GM12878 (cell line): Measurements from ENCODE around the gene ASAP2. TPM values are rescaled to one million over a fixed set of nuclear protein-coding genes. Genes with fewer than 3 reads are reported as not detected.

Experiments used
- ATAC-seq: fragments of 200-7000 bp; cut with Tn5 transposase; 3 replicates; pipeline ENCODE4 v1.9.1; 2020; ENCODE audit warnings: mild to moderate bottlenecking, moderate library complexity
- BruUV-seq: library from RNA; stranded (reverse); fragments of 400-500 nt; replicated peaks from 2 replicates; lab custom pipeline; 2021; lab: Mats Ljungman, UMichigan
- CTCF ChIA-PET: fragments of 300-600 bp; sonication (Branson Sonifier 250); formaldehyde crosslinking; extraction: SDS; loops from one replicate; lab custom pipeline; 2021; ENCODE audit warnings: inconsistent platforms; lab: Yijun Ruan, JAX
- POLR2A ChIA-PET: fragments of 350-600 bp; formaldehyde crosslinking; extraction: SDS; loops from one replicate; lab custom pipeline; 2021; ENCODE audit warnings: inconsistent platforms; lab: Charles Lee
- RAD21 ChIA-PET: fragments of 300-600 bp; sonication (Branson Sonifier 250); formaldehyde crosslinking; loops from one replicate; lab custom pipeline; 2023; ENCODE audit warnings: antibody characterized with exemption; ENCODE audit not compliant: unreplicated experiment; lab: Charles Lee
- SMC1A ChIA-PET: fragments of 300-600 bp; sonication (Branson Sonifier 250); formaldehyde crosslinking; loops from one replicate; lab custom pipeline; 2023; ENCODE audit not compliant: unreplicated experiment, uncharacterized antibody; lab: Charles Lee
- DNase-seq: peaks from one replicate; pipeline ENCODE4 v3.0.0-alpha.2; 2011; ENCODE audit warnings: low read depth, low spot score
- FAIRE-seq: peaks from 3 replicates; lab custom pipeline; 2011; peaks lifted over from hg19 to GRCh38; lab: Jason Lieb, UNC
- H2AFZ ChIP-seq: 2 replicates; pipeline ENCODE4 v1.6.0; 2011; ENCODE audit warnings: low read depth, low read length, control low read depth; ENCODE audit not compliant: control insufficient read depth
- H3K27ac ChIP-seq: 2 replicates; pipeline ENCODE4 v1.5.1; 2011; ENCODE audit warnings: control low read depth; ENCODE audit not compliant: control insufficient read depth, insufficient read depth
- H3K27me3 ChIP-seq, 2 experiments: replicated peaks in 1 of 2; 2 replicates each; pipeline versions ENCODE4 v1.6.0 to v1.6.1; 2011; ENCODE audit warnings: low read length in 1 of 2; ENCODE audit not compliant: control insufficient read depth in 2 of 2, insufficient read depth in 2 of 2
- H3K36me3 ChIP-seq, 2 experiments: 2 replicates each; pipeline ENCODE4 v1.5.1; 2011; ENCODE audit warnings: low read length in 1 of 2; ENCODE audit not compliant: control insufficient read depth in 2 of 2, insufficient read depth in 2 of 2
- H3K4me1 ChIP-seq: 2 replicates; pipeline ENCODE4 v1.6.1; 2011; ENCODE audit warnings: mild to moderate bottlenecking, low read length, moderate library complexity, mixed read lengths; ENCODE audit not compliant: control insufficient read depth, insufficient read depth
- H3K4me2 ChIP-seq: 2 replicates; pipeline ENCODE4 v1.6.0; 2011; ENCODE audit warnings: control low read depth; ENCODE audit not compliant: control insufficient read depth, insufficient read depth
- H3K4me3 ChIP-seq: fragments of 200-600 bp; sonication (generic); 2 replicates; pipeline ENCODE4 v1.5.1; 2016
- H3K79me2 ChIP-seq: 2 replicates; pipeline ENCODE4 v1.6.0; 2011; ENCODE audit warnings: low read length; ENCODE audit not compliant: control insufficient read depth, insufficient read depth
- H3K9ac ChIP-seq: 2 replicates; pipeline ENCODE4 v1.8.0; 2011; ENCODE audit warnings: low read length, control low read depth, mixed read lengths; ENCODE audit not compliant: control insufficient read depth, insufficient read depth
- H3K9me3 ChIP-seq: replicated peaks from 3 replicates; pipeline ENCODE4 v1.5.1; 2011; ENCODE audit warnings: mild to moderate bottlenecking, low read length; ENCODE audit not compliant: control insufficient read depth, insufficient read depth
- H4K20me1 ChIP-seq: 2 replicates; pipeline ENCODE4 v1.6.0; 2011; ENCODE audit not compliant: control insufficient read depth, insufficient read depth
- FOXK2 ChIP-seq: fragments of 450-650 bp; IDR thresholded peaks from 2 replicates; pipeline ENCODE4 v1.6.1; 2017; ENCODE audit warnings: mild to moderate bottlenecking, moderate library complexity
- RAD21 ChIP-seq: IDR thresholded peaks from 2 replicates; pipeline ENCODE4 v1.6.1; 2011; ENCODE audit warnings: mild to moderate bottlenecking, low read depth, low read length, moderate library complexity; ENCODE audit not compliant: insufficient read depth
- SMC3 ChIP-seq: IDR thresholded peaks from 2 replicates; pipeline ENCODE4 v1.6.1; 2011; ENCODE audit warnings: low read length, improper control_type of control experiment, borderline replicate concordance
- WGBS: methylation state at CpG from one replicate; pipeline ENCODE4 v1.1.6; 2016; ENCODE audit warnings: low lambda C conversion rate; ENCODE audit not compliant: insufficient replicate concordance, insufficient coverage; ENCODE audit errors: missing lambda C conversion rate; 5-methylcytosine and 5-hydroxymethylcytosine counted together
- in situ Hi-C: fragments of 300-500 bp; cut with MboI; formaldehyde crosslinking; loops from 9 replicates; pipeline ENCODE4 v1.14.3; 2018; ENCODE audit warnings: mixed read lengths
- intact Hi-C: fragments of 100-400 bp; cut with micrococcal nuclease; formaldehyde crosslinking; loops from one replicate; pipeline ENCODE4 v1.14.2; 2022; ENCODE audit not compliant: unreplicated experiment
- polyA plus RNA-seq, 11 experiments: library from polyadenylated mRNA; depleted of rRNA in 4 of 11; unstranded in 6 of 11; stranded (reverse) in 5 of 11; fragments of >200 nt; fragmentation: Nextera tagmentation in 4 of 11; fragmentation: Illumina TruSeq in 1 of 11; extraction: Ambion mirVana in 4 of 11; extraction: Trizol in 1 of 11; gene quantifications; 1 replicate in 1 of 11; 2 replicates in 10 of 11; pipeline versions ENCODE4 v1.2.1 to v1.2.3, GENCODE V29; 2011 to 2016; ENCODE audit warnings: inconsistent platforms in 2 of 11, missing spikeins in 2 of 11, low read depth in 1 of 11
- total RNA-seq, 4 experiments: library from RNA; depleted of rRNA in 3 of 4; stranded (reverse); fragments of >200 nt in 3 of 4; fragmentation: Illumina TruSeq in 1 of 4; extraction: Trizol in 1 of 4; gene quantifications; 2 replicates each; pipeline versions ENCODE4 v1.2.1 to v1.2.3, GENCODE V29; 2013 to 2021
- TF ChIP-seq, protein P1 (sequence below), 3 experiments: IDR thresholded peaks in 2 of 3; conservative IDR thresholded peaks in 1 of 3; 2 replicates each; pipeline ENCODE4 v1.5.1; 2011; ENCODE audit warnings: low read depth in 3 of 3, low read length in 3 of 3, mild to moderate bottlenecking in 3 of 3, control low read depth in 2 of 3, moderate library complexity in 2 of 3, inconsistent platforms in 1 of 3, mixed read lengths in 1 of 3; ENCODE audit not compliant: control insufficient read depth in 2 of 3, insufficient read depth in 1 of 3; ENCODE audit errors: extremely low read depth in 1 of 3

Gene ASAP2
- total and polyA plus RNA-seq, 10 of the 15 experiments (the other 5 are each of a cell fraction or from before 2014, with no cell fraction given): 0.05 to 0.27 (median 0.07) TPM; not detected in 4

DNA sequence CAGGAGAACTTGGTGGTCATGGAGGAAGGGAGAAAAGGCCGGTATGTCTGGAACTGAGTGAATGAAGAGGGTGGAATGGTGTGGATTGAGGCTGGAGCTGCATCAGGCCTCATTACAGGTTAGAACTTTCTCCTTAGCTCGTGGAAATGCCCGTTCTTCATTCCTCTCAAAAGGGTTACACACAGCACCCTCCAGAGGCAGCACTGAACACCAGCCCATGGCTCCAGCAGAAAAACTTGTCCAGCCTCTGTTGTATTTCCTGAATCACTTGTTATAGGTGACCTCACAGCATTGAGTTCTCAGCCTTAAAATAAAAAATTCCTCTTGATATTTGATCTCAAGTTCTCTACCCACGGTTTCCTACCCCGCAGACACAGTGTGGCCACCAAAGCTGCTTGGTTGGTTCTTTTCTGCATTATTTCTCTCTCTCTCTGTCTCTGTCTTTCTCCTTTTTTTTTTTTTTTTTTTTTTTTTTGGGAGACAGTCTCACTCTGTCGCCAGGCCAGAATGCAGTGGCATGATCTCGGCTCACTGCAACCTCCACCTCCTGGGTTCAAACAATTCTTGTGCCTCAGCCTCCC, 127.1 kb downstream of the ASAP2 start:
- H3K9me3 ChIP-seq: no peaks in the 10 kb centered on the region; the same call in 2 of the 3 replicates
- H4K20me1 ChIP-seq: no peaks in the 10 kb centered on the region
- ChIA-PET SMC1A (interaction anchor here (0.6 to 0.9 kb wide), 2 partner anchors 190 to 233 kb away, joined by 4 read pairs; no protein-coding TSS in a partner anchor), CTCF (interaction anchor here (0.6 to 2.1 kb wide), 5 partner anchors 9 to 419 kb away, joined by 3 to 9 read pairs (median 6); no protein-coding TSS in a partner anchor), POLR2A (interaction anchor here (0.7 kb wide), 2 partner anchors 22 to 662 kb away, joined by 3 read pairs; no protein-coding TSS in a partner anchor), RAD21 (interaction anchor here (0.7 to 1.3 kb wide), 2 partner anchors 166 to 190 kb away, joined by 3 read pairs; no protein-coding TSS in a partner anchor)
- H3K4me1 ChIP-seq: no peaks in the 10 kb centered on the region; the same call in 1 of the 2 replicates
- intact Hi-C loops (loop anchor here (10.0 kb wide), 1 partner anchor 189 kb away; no protein-coding TSS in a partner anchor), in situ Hi-C loops (no loop called here)
- ATAC-seq: peak; percentile 70
- WGBS: 13% methylated on average over 5 of the region's 7 CpGs
- no peak overlapping the region for H3K9ac ChIP-seq
- H3K27me3 ChIP-seq: no peaks in the 10 kb centered on the region; a peak in 2 of 4 replicates
- no peak for DNase-seq
- H3K36me3 ChIP-seq: no peaks in the 10 kb centered on the region
- FAIRE-seq: no peak
- H3K79me2 ChIP-seq: no peaks in the 10 kb centered on the region
- no TSS peak for BruUV-seq
- no peak overlapping the region for H2AFZ ChIP-seq
- H3K27ac ChIP-seq: no peak overlapping the region
- H3K4me2 ChIP-seq: no peak overlapping the region
- no peak overlapping the region for H3K4me3 ChIP-seq
- peak; percentile 12; the same call in 1 of the 2 replicates for TF ChIP-seq RAD21
- TF ChIP-seq FOXK2: no peak
- TF ChIP-seq, protein P1, sequence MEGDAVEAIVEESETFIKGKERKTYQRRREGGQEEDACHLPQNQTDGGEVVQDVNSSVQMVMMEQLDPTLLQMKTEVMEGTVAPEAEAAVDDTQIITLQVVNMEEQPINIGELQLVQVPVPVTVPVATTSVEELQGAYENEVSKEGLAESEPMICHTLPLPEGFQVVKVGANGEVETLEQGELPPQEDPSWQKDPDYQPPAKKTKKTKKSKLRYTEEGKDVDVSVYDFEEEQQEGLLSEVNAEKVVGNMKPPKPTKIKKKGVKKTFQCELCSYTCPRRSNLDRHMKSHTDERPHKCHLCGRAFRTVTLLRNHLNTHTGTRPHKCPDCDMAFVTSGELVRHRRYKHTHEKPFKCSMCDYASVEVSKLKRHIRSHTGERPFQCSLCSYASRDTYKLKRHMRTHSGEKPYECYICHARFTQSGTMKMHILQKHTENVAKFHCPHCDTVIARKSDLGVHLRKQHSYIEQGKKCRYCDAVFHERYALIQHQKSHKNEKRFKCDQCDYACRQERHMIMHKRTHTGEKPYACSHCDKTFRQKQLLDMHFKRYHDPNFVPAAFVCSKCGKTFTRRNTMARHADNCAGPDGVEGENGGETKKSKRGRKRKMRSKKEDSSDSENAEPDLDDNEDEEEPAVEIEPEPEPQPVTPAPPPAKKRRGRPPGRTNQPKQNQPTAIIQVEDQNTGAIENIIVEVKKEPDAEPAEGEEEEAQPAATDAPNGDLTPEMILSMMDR (IDR thresholded peaks at IDR 0.05 in 2 of 3, conservative IDR thresholded peaks at IDR 0.05 in 1 of 3; ENCODE audit: control insufficient read depth in 2 of 3, extremely low read depth in 1 of 3, insufficient read depth in 1 of 3, low read depth in 3 of 3, low read length in 3 of 3): peak; percentile 38 to 59 (median 49); a peak in 4 of 6 replicates
- TF ChIP-seq SMC3: peak; percentile 51; the same call in 1 of the 2 replicates
